ACC112 (cell line): ENCODE results near the gene SMG6.
"Not testable (repeated sequence)": the region's sequence is repeated elsewhere in the genome, so short reads cannot be mapped to it uniquely, and the experiment has no call there.

Experiments
- H2AFZ ChIP-seq: fragments of 200-600 bp; sonication (generic); one replicate; pipeline ENCODE4 v1.6.0; 2017; ENCODE audit warnings: antibody characterized with exemption, low read length; ENCODE audit not compliant: unreplicated experiment
- H3K27ac ChIP-seq: fragments of 200-600 bp; sonication (generic); 2 replicates; pipeline ENCODE4 v1.5.1; 2014; ENCODE audit warnings: low read depth, mild to moderate bottlenecking, antibody characterized with exemption, low read length, moderate library complexity
- H3K27me3 ChIP-seq: fragments of 200-600 bp; sonication (generic); 2 replicates; pipeline ENCODE4 v1.6.1; 2014; ENCODE audit warnings: mild to moderate bottlenecking, antibody characterized with exemption, low read length, moderate library complexity, mixed read lengths; ENCODE audit not compliant: insufficient read depth
- H3K36me3 ChIP-seq: fragments of 200-600 bp; sonication (generic); 2 replicates; pipeline ENCODE4 v1.6.1; 2016; ENCODE audit warnings: mild to moderate bottlenecking, antibody characterized with exemption, low read length, moderate library complexity, mixed read lengths; ENCODE audit not compliant: insufficient read depth
- H3K4me1 ChIP-seq: fragments of 200-600 bp; sonication (generic); one replicate; pipeline ENCODE4 v1.6.1; 2016; ENCODE audit warnings: low read length, mixed read lengths; ENCODE audit not compliant: insufficient read depth, unreplicated experiment, control insufficient read depth
- H3K4me3 ChIP-seq: fragments of 200-600 bp; sonication (generic); 2 replicates; pipeline ENCODE4 v1.5.1; 2014; ENCODE audit warnings: mild to moderate bottlenecking, low read depth, low read length
- H3K79me2 ChIP-seq: fragments of 200-600 bp; sonication (generic); one replicate; pipeline ENCODE4 v1.6.0; 2016; ENCODE audit warnings: low read length; ENCODE audit not compliant: control insufficient read depth, unreplicated experiment, insufficient read depth

SMG6 gene

GRCh38 chr17:2202996-2203575 lies 100.5 kb downstream of the SMG6 start:
- no peaks in the 10 kb centered on the region for H3K79me2 ChIP-seq
- H3K4me3 ChIP-seq: no peak overlapping the region
- no peaks in the 10 kb centered on the region for H3K27me3 ChIP-seq
- H3K27ac ChIP-seq: no peak overlapping the region
- H2AFZ ChIP-seq: no peak overlapping the region
- H3K36me3 ChIP-seq: peaks cover 9% of the 10 kb centered on the region
- H3K4me1 ChIP-seq: no peaks in the 10 kb centered on the region

DNA sequence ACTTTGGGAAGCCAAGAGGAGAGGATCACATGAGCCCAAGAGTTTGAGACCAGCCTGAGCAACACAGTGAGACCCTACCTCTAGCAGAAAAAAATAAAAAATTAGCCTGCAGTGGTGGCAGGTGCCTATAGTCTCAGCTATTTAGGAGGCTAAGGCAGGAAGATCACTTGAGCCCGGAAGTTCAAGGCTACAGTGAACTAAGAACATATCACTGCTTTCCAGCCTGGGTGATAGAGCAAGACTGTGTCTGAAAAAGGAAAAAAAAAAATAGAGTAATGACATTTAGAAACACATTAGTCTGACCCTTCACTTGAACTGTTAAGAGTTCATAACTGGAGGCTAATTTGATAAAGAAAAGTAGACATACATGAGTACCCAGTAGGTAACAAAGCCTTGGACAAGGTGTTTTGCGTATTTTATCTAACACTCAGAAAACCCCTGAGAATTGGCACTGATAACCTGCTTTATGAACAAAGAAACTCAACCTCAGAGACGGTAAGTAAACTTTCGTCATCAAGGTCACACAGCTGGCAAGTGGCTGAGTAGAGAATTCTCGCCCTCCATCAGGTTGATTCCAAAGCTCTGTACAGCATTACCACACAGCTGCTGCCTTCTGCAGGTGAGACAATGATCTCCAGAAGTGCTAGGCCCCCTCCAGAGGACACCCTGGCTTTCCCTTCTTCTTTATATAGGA lies 101.1 kb downstream of the SMG6 start:
- no peak overlapping the region for H2AFZ ChIP-seq
- no peaks in the 10 kb centered on the region for H3K79me2 ChIP-seq
- H3K27me3 ChIP-seq: no peaks in the 10 kb centered on the region
- no peak overlapping the region for H3K27ac ChIP-seq
- no peak overlapping the region for H3K4me3 ChIP-seq
- no peaks in the 10 kb centered on the region for H3K4me1 ChIP-seq
- peaks cover 9% of the 10 kb centered on the region for H3K36me3 ChIP-seq

DNA sequence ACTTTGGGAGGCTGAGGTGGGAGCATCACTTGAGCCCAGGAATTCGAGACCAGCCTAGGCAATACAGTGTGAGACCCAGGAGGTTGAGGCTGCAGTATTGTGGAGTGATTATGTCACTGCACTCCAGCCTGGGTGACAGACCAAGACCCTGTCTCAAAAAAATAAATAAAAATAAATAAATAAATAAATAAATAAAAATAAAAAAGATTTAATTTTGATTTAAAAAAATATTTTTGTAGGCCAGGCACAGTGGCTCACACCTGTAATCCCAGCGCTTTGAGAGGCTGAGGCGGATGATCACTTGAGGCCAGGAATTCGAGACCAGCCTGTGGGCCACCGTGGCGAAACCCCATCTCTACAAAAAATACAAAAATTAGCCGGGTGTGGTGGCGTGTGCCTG lies 104.2 kb downstream of the SMG6 start:
- not testable (repeated sequence) for H3K79me2 ChIP-seq, H3K27ac ChIP-seq, H3K4me3 ChIP-seq, H2AFZ ChIP-seq, H3K4me1 ChIP-seq, H3K27me3 ChIP-seq
- H3K36me3 ChIP-seq: peaks cover 11% of the 10 kb centered on the region

GRCh38 chr17:2198927-2199326 lies 104.7 kb downstream of the SMG6 start:
- Histone ChIP-seq H3K27ac (no peak overlapping the region), H3K79me2 (no peaks in the 10 kb centered on the region), H3K4me1 (no peaks in the 10 kb centered on the region), H3K4me3 (no peak overlapping the region), H3K27me3 (no peaks in the 10 kb centered on the region), H2AFZ (no peak overlapping the region), H3K36me3 (peaks cover 16% of the 10 kb centered on the region)

GRCh38 chr17:2197271-2197670 lies 106.3 kb downstream of the SMG6 start:
- H2AFZ ChIP-seq: no peak overlapping the region
- H3K36me3 ChIP-seq: peaks cover 10% of the 10 kb centered on the region
- no peak overlapping the region for H3K27ac ChIP-seq
- peaks cover 16% of the 10 kb centered on the region for H3K4me1 ChIP-seq
- no peak overlapping the region for H3K4me3 ChIP-seq
- no peaks in the 10 kb centered on the region for H3K79me2 ChIP-seq
- no peaks in the 10 kb centered on the region for H3K27me3 ChIP-seq

- Histone ChIP-seq H3K4me1 (peaks cover 21% of the 10 kb centered on the region), H2AFZ (no peak overlapping the region), H3K79me2 (no peaks in the 10 kb centered on the region), H3K27ac (no peak overlapping the region), H3K27me3 (no peaks in the 10 kb centered on the region), H3K4me3 (no peak overlapping the region), H3K36me3 (peaks cover 12% of the 10 kb centered on the region)
Measured at GRCh38 chr17:2195729-2196128, 107.9 kb downstream of the SMG6 start.

- peaks cover 27% of the 10 kb centered on the region for H3K4me1 ChIP-seq
- no peaks in the 10 kb centered on the region for H3K79me2 ChIP-seq
- no peak overlapping the region for H3K4me3 ChIP-seq
- no peak overlapping the region for H3K27ac ChIP-seq
- H2AFZ ChIP-seq: no peak overlapping the region
- peaks cover 15% of the 10 kb centered on the region for H3K36me3 ChIP-seq
- H3K27me3 ChIP-seq: no peaks in the 10 kb centered on the region
Measured at GRCh38 chr17:2194889-2195335, 108.7 kb downstream of the SMG6 start.

GRCh38 chr17:2192367-2193057 lies 111.1 kb downstream of the SMG6 start:
- Histone ChIP-seq H3K4me1 (peaks cover 32% of the 10 kb centered on the region), H2AFZ (no peak overlapping the region), H3K79me2 (no peaks in the 10 kb centered on the region), H3K27ac (peak overlapping the region; percentile 87), H3K4me3 (peak overlapping the region; percentile 14; the same call in 1 of the 2 replicates), H3K27me3 (no peaks in the 10 kb centered on the region), H3K36me3 (peaks cover 24% of the 10 kb centered on the region)

GRCh38 chr17:2191785-2192184 lies 111.8 kb downstream of the SMG6 start:
- peaks cover 28% of the 10 kb centered on the region for H3K36me3 ChIP-seq
- no peaks in the 10 kb centered on the region for H3K27me3 ChIP-seq
- H3K27ac ChIP-seq: peak overlapping the region; percentile 87
- H3K4me3 ChIP-seq: no peak overlapping the region
- H3K79me2 ChIP-seq: no peaks in the 10 kb centered on the region
- H3K4me1 ChIP-seq: peaks cover 32% of the 10 kb centered on the region
- H2AFZ ChIP-seq: no peak overlapping the region

DNA sequence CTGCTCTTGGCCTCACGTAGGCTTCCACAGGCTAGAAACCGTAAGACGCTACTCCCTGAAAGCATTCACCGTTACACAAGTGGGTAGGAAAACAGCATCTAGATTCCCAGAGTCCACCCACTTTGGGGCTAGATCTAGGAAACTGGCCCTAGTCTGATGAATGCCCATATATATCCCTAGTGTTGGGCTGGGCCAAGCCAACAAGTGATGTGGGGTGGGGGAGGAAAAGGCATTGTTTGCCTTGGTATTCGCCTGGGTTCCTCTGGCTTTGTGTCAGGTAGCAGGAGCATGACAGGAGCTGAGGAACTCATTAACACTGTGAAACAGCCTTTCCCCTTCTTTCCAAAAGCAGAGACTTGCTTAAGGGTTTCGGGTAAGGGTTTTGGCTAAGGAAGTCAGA lies 112.4 kb downstream of the SMG6 start:
- H3K36me3 ChIP-seq: peaks cover 28% of the 10 kb centered on the region
- H3K4me1 ChIP-seq: peaks cover 32% of the 10 kb centered on the region

DNA sequence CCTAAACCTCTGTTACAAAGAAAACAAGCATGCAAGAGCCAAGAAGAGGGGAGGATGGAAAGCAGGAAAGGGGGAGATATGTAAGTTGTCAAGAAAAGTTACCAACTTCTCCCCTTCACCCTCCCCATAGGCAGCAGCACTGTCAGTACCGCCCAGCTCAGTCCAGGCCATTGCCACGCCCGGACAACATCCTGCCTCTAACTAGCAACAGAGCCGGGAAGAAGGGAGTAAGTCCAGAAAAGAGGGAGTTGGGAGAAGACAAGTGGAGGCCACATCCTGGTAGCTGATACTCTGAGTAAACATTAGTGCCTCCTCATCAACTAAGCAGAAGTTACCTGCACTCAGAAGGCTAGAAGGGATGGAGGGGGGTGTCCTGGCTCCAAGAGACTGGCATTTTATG lies 113.6 kb downstream of the SMG6 start:
- Histone ChIP-seq H3K79me2 (no peaks in the 10 kb centered on the region), H2AFZ (no peak overlapping the region), H3K27me3 (no peaks in the 10 kb centered on the region), H3K4me3 (no peak overlapping the region), H3K4me1 (peaks cover 32% of the 10 kb centered on the region), H3K36me3 (peaks cover 28% of the 10 kb centered on the region), H3K27ac (no peak overlapping the region)

More for the DNA sequence above, 112.4 kb downstream of the SMG6 start:
- Histone ChIP-seq H3K79me2 (no peaks in the 10 kb centered on the region), H2AFZ (no peak overlapping the region), H3K27me3 (no peaks in the 10 kb centered on the region), H3K27ac (no peak overlapping the region), H3K4me3 (no peak overlapping the region)
